Smooth muscle cell (in vitro differentiated cells): Measurements from ENCODE around the gene TRMT112. TPM values are rescaled to one million over a fixed set of nuclear protein-coding genes. Genes with fewer than 3 reads are reported as not detected.

Experiments
- DNase-seq: peaks from one replicate; lab custom pipeline; 2025; ENCODE audit not compliant: unreplicated experiment; lab: John Stamatoyannopoulos, UW
- H2AFZ ChIP-seq: fragments of 200-600 bp; sonication (generic); 2 replicates; pipeline ENCODE4 v1.6.0; 2016; ENCODE audit warnings: antibody characterized with exemption, low read depth, mild to moderate bottlenecking
- H3F3A ChIP-seq: fragments of 200-600 bp; sonication (generic); 2 replicates; pipeline ENCODE4 v1.6.0; 2017; ENCODE audit warnings: antibody characterized with exemption, low read depth
- H3K27ac ChIP-seq: fragments of 200-600 bp; sonication (generic); 2 replicates; pipeline ENCODE4 v1.5.1; 2016; ENCODE audit warnings: low read depth, mild to moderate bottlenecking
- H3K27me3 ChIP-seq: fragments of 200-600 bp; sonication (generic); 2 replicates; pipeline ENCODE4 v1.6.1; 2016; ENCODE audit warnings: low read depth, mild to moderate bottlenecking
- H3K36me3 ChIP-seq: fragments of 200-600 bp; sonication (generic); 2 replicates; pipeline ENCODE4 v1.5.1; 2016; ENCODE audit warnings: low read depth
- H3K4me1 ChIP-seq: fragments of 200-600 bp; sonication (generic); 2 replicates; pipeline ENCODE4 v1.5.1; 2016; ENCODE audit warnings: low read depth
- H3K4me2 ChIP-seq: fragments of 200-600 bp; sonication (generic); 2 replicates; pipeline ENCODE4 v1.6.0; 2016; ENCODE audit warnings: mild to moderate bottlenecking
- H3K4me3 ChIP-seq: fragments of 200-600 bp; sonication (generic); 2 replicates; pipeline ENCODE4 v1.5.1; 2016; ENCODE audit warnings: mild to moderate bottlenecking
- H3K79me2 ChIP-seq: fragments of 200-600 bp; sonication (generic); 2 replicates; pipeline ENCODE4 v1.6.0; 2016; ENCODE audit warnings: low read depth, mild to moderate bottlenecking
- H3K9ac ChIP-seq: fragments of 200-600 bp; sonication (generic); 2 replicates; pipeline ENCODE4 v1.6.0; 2016; ENCODE audit warnings: low read depth
- H3K9me3 ChIP-seq: fragments of 200-600 bp; sonication (generic); replicated peaks from 2 replicates; pipeline ENCODE4 v1.5.1; 2016; ENCODE audit warnings: low read depth
- H4K20me1 ChIP-seq: fragments of 200-600 bp; sonication (generic); 2 replicates; pipeline ENCODE4 v1.6.0; 2016; ENCODE audit warnings: low read depth
- CTCF ChIP-seq: fragments of 200-600 bp; sonication (generic); IDR thresholded peaks from 2 replicates; pipeline ENCODE4 v1.5.1; 2017; ENCODE audit warnings: borderline replicate concordance, mild to moderate bottlenecking, antibody characterized with exemption; ENCODE audit not compliant: insufficient read depth, poor library complexity, severe bottlenecking
- WGBS: methylation state at CpG from one replicate; pipeline ENCODE4 v1.1.7; 2016; ENCODE audit warnings: low lambda C conversion rate; 5-methylcytosine and 5-hydroxymethylcytosine counted together
- polyA plus RNA-seq: library from polyadenylated mRNA; unstranded; fragments of >200 nt; fragmentation: Nextera tagmentation; extraction: Ambion mirVana; gene quantifications from 2 replicates; pipeline ENCODE4 v1.2.1, GENCODE V29; 2016
- total RNA-seq: library from RNA; depleted of rRNA; stranded (reverse); fragments of >200 nt; gene quantifications from 2 replicates; pipeline ENCODE4 v1.2.3, GENCODE V29; 2014

The TRMT112 gene
- total and polyA plus RNA-seq, 2 experiments from 2014 or later = 285 to 327 TPM

GRCh38 chr11:64289002-64289564 lies 28.3 kb downstream of the TRMT112 start:
- Histone ChIP-seq H2AFZ (no peak overlapping the region), H3K27ac (no peak overlapping the region), H3K9me3 (no peaks in the 10 kb centered on the region), H3K36me3 (no peaks in the 10 kb centered on the region), H3F3A (no peaks in the 10 kb centered on the region), H4K20me1 (peaks cover 20% of the 10 kb centered on the region), H3K27me3 (peaks cover 46% of the 10 kb centered on the region), H3K79me2 (peaks cover 2% of the 10 kb centered on the region), H3K9ac (no peak overlapping the region), H3K4me1 (peaks cover 9% of the 10 kb centered on the region), H3K4me3 (no peak overlapping the region), H3K4me2 (no peak overlapping the region)
- 95% methylated on average over 10 of the region's 13 CpGs for WGBS
- DNase-seq = no peak
- no peak for TF ChIP-seq CTCF

GRCh38 chr11:64288353-64288750 lies 29.0 kb downstream of the TRMT112 start:
- TF ChIP-seq CTCF = no peak
- Histone ChIP-seq H3K27ac (no peak overlapping the region), H3K4me1 (peaks cover 16% of the 10 kb centered on the region), H3K36me3 (no peaks in the 10 kb centered on the region), H3K9me3 (no peaks in the 10 kb centered on the region), H3K27me3 (peaks cover 38% of the 10 kb centered on the region), H3K4me3 (no peak overlapping the region), H4K20me1 (peaks cover 20% of the 10 kb centered on the region), H2AFZ (no peak overlapping the region), H3K4me2 (no peak overlapping the region), H3F3A (no peaks in the 10 kb centered on the region), H3K79me2 (peaks cover 9% of the 10 kb centered on the region), H3K9ac (no peak overlapping the region)
- 96% methylated on average over 9 of the region's 9 CpGs for WGBS
- no peak for DNase-seq

- Histone ChIP-seq H3K79me2 (peaks cover 15% of the 10 kb centered on the region), H3K4me1 (peaks cover 16% of the 10 kb centered on the region), H3K4me2 (no peak overlapping the region), H3K36me3 (no peaks in the 10 kb centered on the region), H4K20me1 (peaks cover 17% of the 10 kb centered on the region), H3K9ac (no peak overlapping the region), H3K27me3 (peaks cover 33% of the 10 kb centered on the region), H3K4me3 (no peak overlapping the region), H2AFZ (no peak overlapping the region), H3K27ac (no peak overlapping the region), H3F3A (no peaks in the 10 kb centered on the region), H3K9me3 (no peaks in the 10 kb centered on the region)
- no peak for TF ChIP-seq CTCF
- 96% methylated on average over 33 of the region's 33 CpGs for WGBS
- DNase-seq = no peak
These were observed 29.5 kb downstream of the TRMT112 start for GRCh38 chr11:64287676-64288352.

GRCh38 chr11:64286801-64287159 lies 30.6 kb downstream of the TRMT112 start:
- Histone ChIP-seq H3K79me2 (peaks cover 15% of the 10 kb centered on the region), H3F3A (no peaks in the 10 kb centered on the region), H3K4me1 (peaks cover 11% of the 10 kb centered on the region), H3K4me3 (no peak overlapping the region), H3K36me3 (no peaks in the 10 kb centered on the region), H3K9ac (no peak overlapping the region), H3K27me3 (peaks cover 23% of the 10 kb centered on the region), H4K20me1 (peaks cover 10% of the 10 kb centered on the region), H3K4me2 (peak overlapping the region; percentile 91), H3K27ac (no peak overlapping the region), H2AFZ (no peak overlapping the region), H3K9me3 (no peaks in the 10 kb centered on the region)
- DNase-seq = no peak
- no peak for TF ChIP-seq CTCF
- WGBS = 96% methylated on average over 9 of the region's 9 CpGs
